Neural cell (in vitro differentiated cells): ENCODE data around the gene CDX1. TPM values are rescaled to one million over a fixed set of nuclear protein-coding genes. Genes with fewer than 3 reads are reported as not detected.

ENCODE experiments used
- H2AFZ ChIP-seq: fragments of 200-600, 300-800 bp; sonication (generic), shearing (Covaris generic); 2 replicates; pipeline ENCODE4 v1.6.0; 2014; ENCODE audit warnings: low read depth, mild to moderate bottlenecking, antibody characterized with exemption, low read length, moderate library complexity
- H3F3A ChIP-seq: fragments of 200-600 bp; shearing (Covaris generic); 2 replicates; pipeline ENCODE4 v1.6.1; 2016; ENCODE audit warnings: mild to moderate bottlenecking, moderate library complexity, mixed read lengths, antibody characterized with exemption, low read length; ENCODE audit not compliant: insufficient read depth, poor library complexity, severe bottlenecking
- H3K27ac ChIP-seq: fragments of 200-600, 300-800 bp; sonication (generic), shearing (Covaris generic); 2 replicates; pipeline ENCODE4 v1.5.1; 2014; ENCODE audit warnings: mild to moderate bottlenecking, low read length, moderate library complexity
- H3K27me3 ChIP-seq: fragments of 300-800, 200-600 bp; sonication (generic), shearing (Covaris generic); 2 replicates; pipeline ENCODE4 v1.6.0; 2014; ENCODE audit warnings: mild to moderate bottlenecking, low read depth, low read length, moderate library complexity; ENCODE audit not compliant: insufficient read depth
- H3K36me3 ChIP-seq: fragments of 300-800, 200-600 bp; sonication (generic), shearing (Covaris generic); 2 replicates; pipeline ENCODE4 v1.5.1; 2014; ENCODE audit warnings: mild to moderate bottlenecking, antibody characterized with exemption, low read length, moderate library complexity; ENCODE audit not compliant: insufficient read depth
- H3K4me2 ChIP-seq: fragments of 300-800, 200-600 bp; sonication (generic), shearing (Covaris generic); 2 replicates; pipeline ENCODE4 v1.6.0; 2014; ENCODE audit warnings: mild to moderate bottlenecking, low read length
- H3K4me3 ChIP-seq: fragments of 300-800, 200-600 bp; sonication (generic), shearing (Covaris generic); 2 replicates; pipeline ENCODE4 v1.5.1; 2014; ENCODE audit warnings: mild to moderate bottlenecking, low read length, moderate library complexity
- H3K79me2 ChIP-seq: fragments of 200-600 bp; shearing (Covaris generic); replicated peaks from 2 replicates; pipeline ENCODE4 v1.6.0; 2014; ENCODE audit warnings: mild to moderate bottlenecking, low read length, moderate library complexity; ENCODE audit not compliant: insufficient read depth
- H3K9ac ChIP-seq: fragments of 300-800, 200-600 bp; sonication (generic), shearing (Covaris generic); 2 replicates; pipeline ENCODE4 v1.6.1; 2016; ENCODE audit warnings: mild to moderate bottlenecking, low read length, mixed read lengths
- H3K9me2 ChIP-seq: fragments of 200-600 bp; shearing (Covaris generic); 2 replicates; pipeline ENCODE4 v1.6.1; 2016; ENCODE audit warnings: mild to moderate bottlenecking, low read length, mixed read lengths; ENCODE audit not compliant: insufficient read depth
- H3K9me3 ChIP-seq: fragments of 200-600, 300-800 bp; sonication (generic), shearing (Covaris generic); 2 replicates; pipeline ENCODE4 v1.6.1; 2016; ENCODE audit warnings: mild to moderate bottlenecking, mixed run types, low read length, moderate library complexity, mixed read lengths
- H4K20me1 ChIP-seq: fragments of 200-600 bp; shearing (Covaris generic); 2 replicates; pipeline ENCODE4 v1.6.1; 2016; ENCODE audit warnings: mild to moderate bottlenecking, mixed run types; ENCODE audit not compliant: insufficient read depth
- CTCF ChIP-seq: fragments of 450-650 bp; IDR thresholded peaks from 2 replicates; pipeline ENCODE4 v1.5.1; 2014; ENCODE audit warnings: antibody characterized with exemption, mild to moderate bottlenecking, moderate library complexity; ENCODE audit not compliant: poor library complexity, severe bottlenecking
- EP300 ChIP-seq: fragments of 450-650 bp; conservative IDR thresholded peaks from 2 replicates; pipeline ENCODE4 v1.6.1; 2014; ENCODE audit warnings: antibody characterized with exemption, mild to moderate bottlenecking, moderate library complexity; ENCODE audit not compliant: poor library complexity, severe bottlenecking
- EZH2 ChIP-seq: fragments of 200-600, 300-800 bp; shearing (Covaris generic), sonication (generic); IDR thresholded peaks from 2 replicates; pipeline ENCODE4 v1.6.1; 2014; ENCODE audit warnings: antibody characterized with exemption, low read length, borderline replicate concordance, mild to moderate bottlenecking; ENCODE audit not compliant: insufficient read depth, poor library complexity, severe bottlenecking
- MXI1 ChIP-seq: fragments of 450-650 bp; conservative IDR thresholded peaks from 2 replicates; pipeline ENCODE4 v1.6.1; 2014; ENCODE audit warnings: antibody characterized with exemption, mild to moderate bottlenecking; ENCODE audit not compliant: poor library complexity, severe bottlenecking
- POLR2AphosphoS5 ChIP-seq: IDR thresholded peaks from 2 replicates; pipeline ENCODE4 v1.6.1; 2012
- RAD21 ChIP-seq: fragments of 450-650 bp; conservative IDR thresholded peaks from 2 replicates; pipeline ENCODE4 v1.6.1; 2014; ENCODE audit warnings: antibody characterized with exemption, mild to moderate bottlenecking, moderate library complexity
- REST ChIP-seq: IDR thresholded peaks from 2 replicates; pipeline ENCODE4 v1.6.1; 2012; ENCODE audit warnings: borderline replicate concordance
- SMC3 ChIP-seq: fragments of 450-650 bp; conservative IDR thresholded peaks from 2 replicates; pipeline ENCODE4 v1.6.1; 2014; ENCODE audit warnings: antibody characterized with exemption, mild to moderate bottlenecking, moderate library complexity; ENCODE audit not compliant: poor library complexity
- polyA plus RNA-seq: library from polyadenylated mRNA; depleted of rRNA; stranded (reverse); fragments of >200 nt; gene quantifications from 2 replicates; pipeline ENCODE4 v1.2.3, GENCODE V29; 2014

CDX1 gene
- polyA plus RNA-seq, 1 donor from 2014 or later, result not detected

DNA sequence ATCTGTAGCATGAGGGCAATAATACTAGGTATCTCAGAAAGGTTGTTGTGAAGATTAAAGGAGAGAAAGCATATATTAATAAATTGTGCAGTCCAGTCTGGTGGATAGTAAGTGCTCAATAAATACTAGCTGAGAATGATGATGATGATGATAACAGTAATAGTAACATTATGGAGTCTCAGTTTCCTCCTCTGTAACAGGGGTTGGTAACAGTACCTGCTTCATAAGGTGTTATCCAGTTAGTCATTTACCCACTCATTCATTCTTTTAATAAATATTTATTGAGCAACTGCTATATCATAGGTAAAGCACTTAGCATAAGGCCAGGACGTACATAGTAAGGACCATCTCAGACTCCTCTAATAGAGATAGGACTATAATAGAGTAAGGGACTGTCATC lies 30.9 kb downstream of the CDX1 start:
- Histone ChIP-seq H4K20me1 (no peaks in the 10 kb centered on the region), H3K27me3 (no peaks in the 10 kb centered on the region), H3K79me2 (no peaks in the 10 kb centered on the region), H3K4me2 (no peak overlapping the region), H3K36me3 (no peaks in the 10 kb centered on the region), H3K9ac (no peak overlapping the region), H3F3A (no peaks in the 10 kb centered on the region), H3K9me3 (no peaks in the 10 kb centered on the region), H3K4me3 (no peak overlapping the region), H2AFZ (no peak overlapping the region), H3K9me2 (no peaks in the 10 kb centered on the region), H3K27ac (no peak overlapping the region)
- TF ChIP-seq CTCF, result no peak

GRCh38 chr5:150202501-150202900 lies 35.9 kb downstream of the CDX1 start:
- Histone ChIP-seq H3K9me2 (no peaks in the 10 kb centered on the region), H4K20me1 (no peaks in the 10 kb centered on the region), H3K27me3 (no peaks in the 10 kb centered on the region), H3K79me2 (no peaks in the 10 kb centered on the region), H3K4me3 (no peak overlapping the region), H3K36me3 (no peaks in the 10 kb centered on the region), H3K9me3 (no peaks in the 10 kb centered on the region), H2AFZ (no peak overlapping the region), H3K27ac (no peak overlapping the region), H3K9ac (no peak overlapping the region), H3K4me2 (no peak overlapping the region), H3F3A (no peaks in the 10 kb centered on the region)
- TF ChIP-seq EP300, result no peak
- no peak for TF ChIP-seq MXI1
- no peak for TF ChIP-seq RAD21
- no peak for TF ChIP-seq REST
- no peak for TF ChIP-seq SMC3
- TF ChIP-seq EZH2, result no peak
- no peak for TF ChIP-seq CTCF
- no peak for TF ChIP-seq POLR2AphosphoS5
